A673 (cell line): ENCODE measurements around the gene RASA2.

Experiments
- CTCF ChIP-seq: fragments of 300-800, 200-600 bp; sonication (generic); conservative IDR thresholded peaks from 2 replicates; pipeline ENCODE4 v1.5.1; 2017; ENCODE audit warnings: low read depth, mild to moderate bottlenecking, antibody characterized with exemption, low read length, moderate library complexity, mixed read lengths
- EZH2 ChIP-seq: fragments of 200-600 bp; sonication (generic); IDR thresholded peaks from 2 replicates; pipeline ENCODE4 v1.6.1; 2017; ENCODE audit warnings: borderline replicate concordance, low read depth, mild to moderate bottlenecking, mixed read lengths, antibody characterized with exemption, low read length; ENCODE audit not compliant: poor library complexity, severe bottlenecking

GRCh38 chr3:141511361-141511760, 24.5 kb downstream of the RASA2 start:
- TF ChIP-seq CTCF (no peak), EZH2 (no peak)
